Lower lobe of right lung (tissue), 2 donors: ENCODE data around the gene DYNC1LI1. TPM values are rescaled to one million over a fixed set of nuclear protein-coding genes. Genes with fewer than 3 reads are reported as not detected.
"Not testable (repeated sequence)": the region's sequence is repeated elsewhere in the genome, so short reads cannot be mapped to it uniquely, and the experiment has no call there.

Experiments
- ATAC-seq, 2 donors: fragments of 200-7000 bp; cut with Tn5 transposase; one replicate each; pipeline ENCODE4 v1.9.1; 2020 to 2022; ENCODE audit warnings: mild to moderate bottlenecking in 2 of 2, moderate library complexity in 2 of 2
- DNase-seq: peaks from one replicate; pipeline ENCODE4 v3.0.0-alpha.2; 2020
- H3K27ac ChIP-seq: fragments of 200-600 bp; one replicate; pipeline ENCODE4 v1.8.0; 2022
- H3K27me3 ChIP-seq: fragments of 200-600 bp; one replicate; pipeline ENCODE4 v1.8.0; 2022; ENCODE audit warnings: low read depth
- H3K36me3 ChIP-seq: fragments of 200-600 bp; one replicate; pipeline ENCODE4 v1.8.0; 2022; ENCODE audit warnings: mild to moderate bottlenecking
- H3K4me1 ChIP-seq: fragments of 200-600 bp; one replicate; pipeline ENCODE4 v1.8.0; 2022
- H3K4me3 ChIP-seq: fragments of 200-600 bp; one replicate; pipeline ENCODE4 v1.8.0; 2022; ENCODE audit warnings: mild to moderate bottlenecking
- H3K9me3 ChIP-seq: fragments of 200-600 bp; one replicate; pipeline ENCODE4 v1.8.0; 2022
- intact Hi-C: fragments of 100-400 bp; cut with DNase I; formaldehyde crosslinking; loops from one replicate; pipeline ENCODE4 v1.11.0; 2022
- total RNA-seq: library from RNA; stranded (reverse); fragmentation: NEBNext Ultra II Directional; extraction: Animal tissue kit (Norgen Biotek cat#: 25700); gene quantifications from one replicate; pipeline ENCODE4 v1.2.1, GENCODE V29; 2021
- TF ChIP-seq, protein P1 (sequence below): fragments of 200-600 bp; IDR thresholded peaks from one replicate; pipeline ENCODE4 v1.8.0; 2022; ENCODE audit warnings: antibody characterized with exemption, mild to moderate bottlenecking
- donor health status: DM: no; HTN: yes; CAD: no; lungs with severe emphysema.

DYNC1LI1 gene
- total RNA-seq, 1 donor from 2014 or later = 35.6 TPM

DNA sequence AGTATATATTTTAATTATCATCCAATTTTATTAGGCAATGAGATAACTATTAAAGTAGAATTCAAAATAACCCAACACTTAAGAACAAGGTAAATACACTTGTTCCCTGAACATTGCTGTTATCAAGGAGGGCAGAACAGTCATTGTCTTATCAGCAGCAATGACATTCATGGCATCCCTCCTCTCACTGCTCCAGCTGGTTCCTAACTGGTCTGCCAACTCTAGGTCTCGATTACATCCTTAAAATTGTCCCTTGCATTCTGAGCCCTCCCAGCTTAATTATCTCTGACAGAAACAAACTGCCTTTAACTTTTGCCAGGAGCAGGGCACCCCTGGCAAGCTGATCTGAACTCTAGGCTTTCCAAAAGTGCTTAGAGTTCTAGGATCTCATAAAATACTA lies 14.0 kb upstream of the DYNC1LI1 start:
- ATAC-seq (peak in 1 of 2 donors; percentile 66), DNase-seq (no peak)
- intact Hi-C loops = no loop called here
- Histone ChIP-seq H3K27ac (no peak overlapping the region), H3K4me1 (no peaks in the 10 kb centered on the region), H3K4me3 (no peak overlapping the region), H3K9me3 (no peaks in the 10 kb centered on the region), H3K27me3 (no peaks in the 10 kb centered on the region), H3K36me3 (no peaks in the 10 kb centered on the region)
- TF ChIP-seq, protein P1, sequence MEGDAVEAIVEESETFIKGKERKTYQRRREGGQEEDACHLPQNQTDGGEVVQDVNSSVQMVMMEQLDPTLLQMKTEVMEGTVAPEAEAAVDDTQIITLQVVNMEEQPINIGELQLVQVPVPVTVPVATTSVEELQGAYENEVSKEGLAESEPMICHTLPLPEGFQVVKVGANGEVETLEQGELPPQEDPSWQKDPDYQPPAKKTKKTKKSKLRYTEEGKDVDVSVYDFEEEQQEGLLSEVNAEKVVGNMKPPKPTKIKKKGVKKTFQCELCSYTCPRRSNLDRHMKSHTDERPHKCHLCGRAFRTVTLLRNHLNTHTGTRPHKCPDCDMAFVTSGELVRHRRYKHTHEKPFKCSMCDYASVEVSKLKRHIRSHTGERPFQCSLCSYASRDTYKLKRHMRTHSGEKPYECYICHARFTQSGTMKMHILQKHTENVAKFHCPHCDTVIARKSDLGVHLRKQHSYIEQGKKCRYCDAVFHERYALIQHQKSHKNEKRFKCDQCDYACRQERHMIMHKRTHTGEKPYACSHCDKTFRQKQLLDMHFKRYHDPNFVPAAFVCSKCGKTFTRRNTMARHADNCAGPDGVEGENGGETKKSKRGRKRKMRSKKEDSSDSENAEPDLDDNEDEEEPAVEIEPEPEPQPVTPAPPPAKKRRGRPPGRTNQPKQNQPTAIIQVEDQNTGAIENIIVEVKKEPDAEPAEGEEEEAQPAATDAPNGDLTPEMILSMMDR = no peak

- Histone ChIP-seq H3K27ac (no peak overlapping the region), H3K9me3 (no peaks in the 10 kb centered on the region), H3K27me3 (no peaks in the 10 kb centered on the region), H3K4me3 (no peak overlapping the region), H3K36me3 (no peaks in the 10 kb centered on the region), H3K4me1 (no peaks in the 10 kb centered on the region)
- TF ChIP-seq, protein P1 = no peak
- intact Hi-C loops = no loop called here
- ATAC-seq (no peak), DNase-seq (no peak)
Observed at GRCh38 chr3:32583708-32584107, 13.1 kb upstream of the DYNC1LI1 start.

DNA sequence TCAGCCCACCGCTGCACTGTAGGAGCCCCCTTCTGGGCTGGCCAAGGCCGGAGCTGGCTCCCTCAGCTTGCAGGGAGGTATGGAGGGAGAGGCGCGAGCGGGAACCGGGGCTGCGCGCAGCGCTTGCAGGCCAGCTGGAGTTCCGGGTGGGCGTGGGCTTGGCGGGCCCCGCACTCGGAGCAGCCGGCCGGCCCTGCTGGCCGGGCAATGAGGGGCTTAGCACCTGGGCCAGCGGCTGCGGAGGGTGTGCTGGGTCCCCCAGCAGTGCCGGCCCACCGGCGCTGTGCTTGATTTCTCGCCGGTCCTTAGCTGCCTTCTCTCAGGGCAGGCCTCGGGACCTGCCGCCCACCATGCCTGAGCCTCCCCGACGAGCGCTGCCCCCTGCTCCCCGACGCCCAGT lies 8.0 kb upstream of the DYNC1LI1 start:
- intact Hi-C loops, H3K27ac ChIP-seq, H3K27me3 ChIP-seq, H3K36me3 ChIP-seq, DNase-seq, H3K9me3 ChIP-seq, H3K4me3 ChIP-seq, ATAC-seq: not testable (repeated sequence)
- peaks cover 16% of the 10 kb centered on the region for H3K4me1 ChIP-seq

- Histone ChIP-seq H3K9me3 (no peaks in the 10 kb centered on the region), H3K36me3 (no peaks in the 10 kb centered on the region), H3K4me3 (peak overlapping the region; percentile 28), H3K27ac (peak overlapping the region; percentile 19), H3K4me1 (peaks cover 16% of the 10 kb centered on the region), H3K27me3 (no peaks in the 10 kb centered on the region)
- TF ChIP-seq, protein P1 = no peak
- DNase-seq (no peak), ATAC-seq (peak; percentile 76 to 77)
- intact Hi-C loops = no loop called here
Observed at GRCh38 chr3:32577581-32578556, 7.2 kb upstream of the DYNC1LI1 start.

DNA sequence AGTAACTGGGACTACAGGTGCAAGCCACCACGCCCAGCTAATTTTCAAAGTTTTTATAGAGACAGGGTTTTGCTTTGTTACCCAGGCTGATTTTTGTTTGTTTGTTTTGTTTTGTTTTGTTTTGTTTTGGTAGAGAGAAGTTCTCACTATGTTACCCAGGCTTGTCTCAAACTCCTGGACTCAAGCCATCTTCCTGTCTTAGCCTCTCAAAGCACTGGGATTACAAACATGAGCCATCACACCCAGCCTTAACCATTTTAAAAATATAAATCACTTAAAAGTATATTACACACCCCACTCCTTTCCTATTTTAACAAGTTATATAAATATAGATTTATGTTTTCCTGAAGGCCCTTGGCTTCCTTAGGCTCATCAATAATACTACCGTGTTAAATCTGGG lies 6.5 kb upstream of the DYNC1LI1 start:
- H3K36me3 ChIP-seq = no peaks in the 10 kb centered on the region
- DNase-seq (no peak), ATAC-seq (peak in 1 of 2 donors; percentile 35)
- H3K4me1 ChIP-seq = peaks cover 19% of the 10 kb centered on the region
- no peaks in the 10 kb centered on the region for H3K9me3 ChIP-seq
- intact Hi-C loops = no loop called here
- TF ChIP-seq, protein P1 = no peak
- peak overlapping the region; percentile 19 for H3K27ac ChIP-seq
- no peaks in the 10 kb centered on the region for H3K27me3 ChIP-seq
- H3K4me3 ChIP-seq = no peak overlapping the region

- Histone ChIP-seq H3K27ac (no peak overlapping the region), H3K36me3 (no peaks in the 10 kb centered on the region), H3K4me1 (peaks cover 28% of the 10 kb centered on the region), H3K27me3 (no peaks in the 10 kb centered on the region), H3K9me3 (no peaks in the 10 kb centered on the region), H3K4me3 (no peak overlapping the region)
- no peak for ATAC-seq
- TF ChIP-seq, protein P1 = no peak
- no peak for DNase-seq
- intact Hi-C loops = no loop called here
Observed at GRCh38 chr3:32575451-32576113, 4.9 kb upstream of the DYNC1LI1 start.
